Sigmoid colon (tissue), 7 donors: ENCODE measurements around the gene SELENBP1. TPM values are rescaled to one million over a fixed set of nuclear protein-coding genes. Genes with fewer than 3 reads are reported as not detected.

Experiments used
- DNase-seq: peaks from one replicate; pipeline ENCODE4 v3.0.0-alpha.2; 2019
- H3K27ac ChIP-seq, 4 donors: fragments of 200-600 bp; sonication (generic); one replicate each; pipeline ENCODE4 v1.5.1; 2016 to 2019; ENCODE audit warnings: mild to moderate bottlenecking in 1 of 4
- H3K27me3 ChIP-seq, 3 donors: fragments of 200-600 bp; sonication (generic); one replicate each; pipeline ENCODE4 v1.5.1; 2019; ENCODE audit warnings: mild to moderate bottlenecking in 1 of 3
- H3K36me3 ChIP-seq, 4 donors: fragments of 200-600 bp; sonication (generic); one replicate each; pipeline ENCODE4 v1.5.1; 2016 to 2019
- H3K4me1 ChIP-seq, 4 donors: fragments of 200-600 bp; sonication (generic); one replicate each; pipeline ENCODE4 v1.5.1; 2017 to 2019
- H3K4me3 ChIP-seq, 4 donors: fragments of 200-600 bp; sonication (generic); one replicate each; pipeline ENCODE4 v1.5.1; 2017 to 2019; ENCODE audit warnings: mild to moderate bottlenecking in 2 of 4, moderate library complexity in 1 of 4
- H3K9me3 ChIP-seq, 4 donors: fragments of 200-600 bp in 3 of 4; sonication (generic) in 3 of 4; one replicate each; pipeline versions ENCODE4 v1.5.1 to v1.6.1; 2013 to 2019
- CTCF ChIP-seq, 4 experiments: fragments of 450-650 bp in 3 of 4; fragments of 200-600 bp in 1 of 4; IDR thresholded peaks; one replicate each; pipeline ENCODE4 v1.5.1; 2016 to 2019; ENCODE audit warnings: antibody characterized with exemption in 4 of 4, mild to moderate bottlenecking in 3 of 4, moderate library complexity in 2 of 4
- EP300 ChIP-seq, 4 donors: sonication (generic); formaldehyde crosslinking; IDR thresholded peaks; one replicate each; pipeline ENCODE4 v1.6.1; 2017; ENCODE audit warnings: antibody characterized with exemption in 4 of 4
- POLR2A ChIP-seq, 2 donors: fragments of 450-650 bp; IDR thresholded peaks; one replicate each; pipeline ENCODE4 v1.6.1; 2016; ENCODE audit warnings: antibody characterized with exemption in 2 of 2, mild to moderate bottlenecking in 2 of 2, moderate library complexity in 2 of 2
- POLR2AphosphoS5 ChIP-seq, 4 donors: sonication (generic); formaldehyde crosslinking; IDR thresholded peaks; one replicate each; pipeline ENCODE4 v1.6.1; 2017; ENCODE audit warnings: antibody characterized with exemption in 4 of 4
- WGBS, 2 donors: extraction: QIAGEN DNeasy Blood & Tissue Kit; methylation state at CpG; one replicate each; pipeline ENCODE4 v1.1.7; 2013; 5-methylcytosine and 5-hydroxymethylcytosine counted together
- intact Hi-C: fragments of 100-400 bp; cut with DNase I; formaldehyde crosslinking; loops from one replicate; pipeline ENCODE4 v1.15.1; 2023
- polyA plus RNA-seq, 3 donors: library from polyadenylated mRNA; stranded (reverse); fragments of 200-250 nt; gene quantifications; one replicate each; pipeline ENCODE4 v1.2.3, GENCODE V29; 2013
- total RNA-seq, 4 donors: library from RNA; depleted of rRNA; stranded (reverse); fragments of >200 nt; gene quantifications; one replicate each; pipeline ENCODE4 v1.1.0, GENCODE V29; 2016
- donor health status: healthy with polysubstance abuse.
- donor health status: Bipolar disorder and iron deficiency.
- donor health status: healthy.

SELENBP1 gene
- total and polyA plus RNA-seq, 7 donors, result 95.8 to 1,051 (median 142) TPM

- Histone ChIP-seq H3K27me3 (no peaks in the 10 kb centered on the region), H3K4me3 (no peak overlapping the region), H3K4me1 (peaks cover 0 to 48% (median 37%) of the 10 kb centered on the region in 4 donors), H3K27ac (peak overlapping the region in 1 of 4 donors; percentile 43), H3K36me3 (peaks cover 18 to 57% (median 33%) of the 10 kb centered on the region in 4 donors), H3K9me3 (no peaks in the 10 kb centered on the region)
- intact Hi-C loops, result no loop called here
- 40 to 86% methylated on average over 20 of the region's 20 CpGs for WGBS, 2 donors
- no peak for TF ChIP-seq POLR2A (IDR thresholded peaks at IDR 0.05)
- no peak for TF ChIP-seq CTCF (IDR thresholded peaks at IDR 0.05)
- TF ChIP-seq POLR2AphosphoS5 (IDR thresholded peaks at IDR 0.05), result no peak
- TF ChIP-seq EP300 (IDR thresholded peaks at IDR 0.05), result no peak
- DNase-seq, result peak; percentile 60
Observed at GRCh38 chr1:151368393-151369301, 3.9 kb downstream of the SELENBP1 start.

- Histone ChIP-seq H3K9me3 (no peaks in the 10 kb centered on the region), H3K36me3 (peaks cover 18 to 60% (median 34%) of the 10 kb centered on the region in 4 donors), H3K4me1 (peaks cover 0 to 43% (median 32%) of the 10 kb centered on the region in 4 donors), H3K27me3 (no peaks in the 10 kb centered on the region), H3K4me3 (no peak overlapping the region), H3K27ac (peak overlapping the region in 1 of 4 donors; percentile 43)
- WGBS, 2 donors, result 81 to 89% methylated on average over 8 of the region's 8 CpGs
- intact Hi-C loops, result no loop called here
- no peak for DNase-seq
- TF ChIP-seq POLR2AphosphoS5 (IDR thresholded peaks at IDR 0.05) (no peak), CTCF (IDR thresholded peaks at IDR 0.05) (no peak), EP300 (IDR thresholded peaks at IDR 0.05) (no peak), POLR2A (IDR thresholded peaks at IDR 0.05) (no peak)
Observed at GRCh38 chr1:151367658-151368392, 4.7 kb downstream of the SELENBP1 start.

GRCh38 chr1:151364996-151365395 is 7.5 kb downstream of the SELENBP1 start:
- Histone ChIP-seq H3K4me1 (peaks cover 0 to 15% (median 7%) of the 10 kb centered on the region in 4 donors), H3K4me3 (no peak overlapping the region), H3K27me3 (no peaks in the 10 kb centered on the region), H3K9me3 (no peaks in the 10 kb centered on the region), H3K27ac (no peak overlapping the region), H3K36me3 (peaks cover 18 to 60% (median 36%) of the 10 kb centered on the region in 4 donors)
- intact Hi-C loops, result no loop called here
- DNase-seq, result no peak
- WGBS, 2 donors, result 93 to 97% methylated on average over 4 of the region's 4 CpGs
- TF ChIP-seq POLR2AphosphoS5 (IDR thresholded peaks at IDR 0.05), result no peak
- no peak for TF ChIP-seq EP300 (IDR thresholded peaks at IDR 0.05)
- no peak for TF ChIP-seq CTCF (IDR thresholded peaks at IDR 0.05)
- no peak for TF ChIP-seq POLR2A (IDR thresholded peaks at IDR 0.05)

- no peak for TF ChIP-seq EP300 (IDR thresholded peaks at IDR 0.05)
- TF ChIP-seq POLR2A (IDR thresholded peaks at IDR 0.05), result no peak
- TF ChIP-seq POLR2AphosphoS5 (IDR thresholded peaks at IDR 0.05), result no peak
- TF ChIP-seq CTCF (IDR thresholded peaks at IDR 0.05), result no peak
- 94 to 97% methylated on average over 3 of the region's 3 CpGs for WGBS, 2 donors
- Histone ChIP-seq H3K36me3 (peaks cover 18 to 42% (median 31%) of the 10 kb centered on the region in 4 donors), H3K4me1 (no peaks in the 10 kb centered on the region), H3K4me3 (no peak overlapping the region), H3K27me3 (no peaks in the 10 kb centered on the region), H3K9me3 (no peaks in the 10 kb centered on the region), H3K27ac (no peak overlapping the region)
- peak; percentile 54 for DNase-seq
- intact Hi-C loops, result no loop called here
Observed at GRCh38 chr1:151362308-151363155, 10.0 kb downstream of the SELENBP1 start.
